ACHN (cell line): ENCODE results near the gene RNF149.
"Not testable (repeated sequence)": the region's sequence is repeated elsewhere in the genome, so short reads cannot be mapped to it uniquely, and the experiment has no call there.

Experiments used
- DNase-seq: peaks from one replicate; pipeline ENCODE4 v3.0.0-alpha.2; 2015
- in situ Hi-C: cut with HindIII; loops from 2 replicates; pipeline ENCODE4 v1.10.0; 2017; ENCODE audit warnings: low sequenced_read_pairs, low pct_ligation_motif_present, low pct_unique_long_range_greater_than_20kb

The RNF149 gene, protein sequence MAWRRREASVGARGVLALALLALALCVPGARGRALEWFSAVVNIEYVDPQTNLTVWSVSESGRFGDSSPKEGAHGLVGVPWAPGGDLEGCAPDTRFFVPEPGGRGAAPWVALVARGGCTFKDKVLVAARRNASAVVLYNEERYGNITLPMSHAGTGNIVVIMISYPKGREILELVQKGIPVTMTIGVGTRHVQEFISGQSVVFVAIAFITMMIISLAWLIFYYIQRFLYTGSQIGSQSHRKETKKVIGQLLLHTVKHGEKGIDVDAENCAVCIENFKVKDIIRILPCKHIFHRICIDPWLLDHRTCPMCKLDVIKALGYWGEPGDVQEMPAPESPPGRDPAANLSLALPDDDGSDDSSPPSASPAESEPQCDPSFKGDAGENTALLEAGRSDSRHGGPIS

GRCh38 chr2:101308432-101309210 lies at the start of gene RNF149:
Gene RNF149, minus strand, starts transcription at chr2:101308701. Its CDS starts 113 bp downstream, at chr2:101308588.
- in situ Hi-C loops, result no loop called here
- DNase-seq, result peak; percentile 92

DNA sequence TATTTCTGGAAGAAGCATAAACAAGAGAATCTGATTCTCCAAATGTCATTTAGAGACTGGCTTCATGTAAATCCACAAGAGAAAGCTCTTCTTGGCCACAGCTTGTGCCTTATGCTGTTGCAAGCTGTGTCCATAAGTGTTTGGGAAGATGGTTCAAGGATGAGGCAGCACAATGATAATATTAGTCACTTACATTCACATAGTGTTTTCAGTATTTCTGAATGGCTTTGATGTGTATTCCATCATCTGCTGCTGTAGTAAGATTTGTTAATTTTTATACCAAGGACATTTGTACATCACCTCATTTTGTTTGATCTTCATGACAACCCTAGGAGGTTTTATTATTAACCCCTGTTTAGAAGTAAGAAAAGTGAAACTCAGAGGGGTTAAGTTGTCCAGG lies 48.9 kb upstream of the RNF149 start:
- DNase-seq, result no peak
- in situ Hi-C loops, result no loop called here

GRCh38 chr2:101356521-101356920 lies 48.0 kb upstream of the RNF149 start:
- no peak for DNase-seq
- in situ Hi-C loops, result no loop called here

DNA sequence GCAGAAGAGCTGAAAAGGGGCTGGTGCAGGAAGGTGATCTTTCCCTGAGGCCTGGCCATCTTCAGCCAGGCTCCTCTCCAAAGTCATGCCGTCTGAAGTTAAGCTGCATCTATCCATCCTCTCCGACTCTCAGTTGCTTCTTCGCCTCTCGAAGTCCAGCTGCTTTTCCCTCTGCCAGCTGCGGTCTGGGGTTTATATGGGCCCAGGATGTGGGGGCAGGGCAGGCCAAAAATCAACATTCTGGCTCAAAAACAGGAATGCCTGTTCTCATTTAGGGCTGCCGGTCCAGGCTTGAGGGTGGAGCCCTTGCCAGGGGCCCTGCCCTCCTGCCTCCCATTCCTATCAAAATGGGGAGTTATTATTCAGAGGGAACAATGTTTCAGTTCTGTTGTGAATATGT lies 47.6 kb upstream of the RNF149 start:
- no peak for DNase-seq
- in situ Hi-C loops, result no loop called here

- in situ Hi-C loops, result no loop called here
- DNase-seq, result no peak
These were observed 47.0 kb upstream of the RNF149 start for GRCh38 chr2:101355401-101356054.

GRCh38 chr2:101354420-101355311 lies 46.2 kb upstream of the RNF149 start:
- no peak for DNase-seq
- in situ Hi-C loops, result no loop called here

DNA sequence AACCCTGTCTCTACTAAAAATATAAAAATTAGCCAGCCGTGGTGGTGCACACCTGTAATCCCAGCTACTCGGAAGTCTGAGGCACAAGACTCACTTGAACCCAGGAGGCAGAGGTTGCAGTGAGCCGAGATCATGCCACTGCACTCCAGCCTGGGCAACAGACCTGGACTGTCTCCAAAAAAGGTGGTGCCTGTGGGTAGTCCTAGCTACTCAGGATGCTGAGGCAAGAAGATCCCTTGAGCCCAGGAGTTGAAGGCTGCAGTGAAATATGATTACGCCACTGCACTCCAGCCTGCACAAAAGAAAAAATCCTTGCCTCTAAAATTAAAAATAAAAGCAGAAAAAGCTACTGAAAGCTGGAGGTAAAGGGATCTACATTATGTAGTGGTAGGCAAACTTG lies 44.1 kb upstream of the RNF149 start:
- in situ Hi-C loops, DNase-seq: not testable (repeated sequence)

DNA sequence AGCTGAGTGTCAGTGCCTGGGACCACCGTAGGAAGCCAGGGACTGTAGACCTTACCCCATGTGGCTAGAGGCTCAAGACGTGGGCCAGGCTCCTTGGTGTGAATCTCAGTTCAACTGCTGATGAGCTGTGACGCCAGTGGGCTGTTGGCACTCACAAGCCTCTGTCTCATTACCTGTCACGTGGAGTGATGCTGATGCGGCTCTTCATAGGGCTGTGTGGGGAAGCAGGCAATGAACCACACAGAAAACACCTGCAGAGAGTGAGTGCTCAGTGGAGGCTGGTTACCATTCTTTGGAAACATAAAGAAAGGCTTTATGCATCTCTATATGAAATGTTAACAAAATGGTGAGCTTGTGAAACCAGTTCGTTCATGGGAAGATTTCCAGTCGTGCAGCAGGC lies 42.7 kb upstream of the RNF149 start:
- in situ Hi-C loops, result no loop called here
- no peak for DNase-seq

- DNase-seq, result no peak
- in situ Hi-C loops, result no loop called here
These were observed 41.6 kb upstream of the RNF149 start for GRCh38 chr2:101349893-101350662.

DNA sequence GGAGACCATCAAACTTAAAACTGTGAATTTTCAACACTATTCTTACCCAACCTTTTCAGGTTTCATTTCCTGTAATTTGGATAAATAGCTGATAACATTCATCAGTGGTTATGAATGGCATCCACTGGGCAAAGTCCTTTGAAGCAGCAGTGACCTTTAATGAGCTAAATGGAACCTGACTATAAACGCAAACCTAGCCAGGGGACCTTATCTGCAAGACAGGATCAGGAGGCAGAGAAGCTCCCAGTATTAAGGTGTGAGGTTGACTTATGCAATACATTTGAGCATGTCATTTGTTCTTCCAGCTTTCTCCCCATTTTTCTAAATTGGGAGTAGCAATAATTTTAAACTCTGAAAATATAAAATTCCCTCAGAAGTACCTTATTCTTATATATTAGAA lies 40.4 kb upstream of the RNF149 start:
- in situ Hi-C loops, result no loop called here

GRCh38 chr2:101346909-101347308 lies 38.4 kb upstream of the RNF149 start:
- DNase-seq, result no peak
- in situ Hi-C loops, result no loop called here

More for the DNA sequence above, 40.4 kb upstream of the RNF149 start:
- no peak for DNase-seq

DNA sequence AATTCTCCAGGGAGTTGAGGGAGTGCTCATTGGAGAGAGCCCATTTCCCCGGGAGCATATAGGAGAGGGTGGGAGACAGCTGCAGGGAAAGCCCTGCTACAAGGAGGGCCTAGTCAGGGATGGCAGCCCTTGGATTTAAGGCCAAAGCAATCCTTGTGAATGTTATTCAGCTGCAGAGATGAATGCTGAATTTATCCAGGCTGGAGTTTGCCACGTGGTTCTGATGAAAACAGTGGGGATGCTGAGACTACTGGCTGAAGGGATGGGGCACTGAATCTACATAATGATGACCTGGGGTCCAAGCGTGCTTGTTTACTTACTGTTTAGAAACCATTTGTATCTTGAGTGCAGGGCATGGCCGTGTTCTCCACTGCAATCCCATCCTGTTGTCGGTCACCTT lies 35.6 kb upstream of the RNF149 start:
- in situ Hi-C loops, result no loop called here
- DNase-seq, result no peak

GRCh38 chr2:101342625-101343008 lies 34.1 kb upstream of the RNF149 start:
- in situ Hi-C loops, result no loop called here
- no peak for DNase-seq

- in situ Hi-C loops, result no loop called here
- peak; percentile 72 for DNase-seq
These were observed 33.6 kb upstream of the RNF149 start for GRCh38 chr2:101341901-101342624.

GRCh38 chr2:101341421-101341820 lies 32.9 kb upstream of the RNF149 start:
- in situ Hi-C loops, result no loop called here
- no peak for DNase-seq

DNA sequence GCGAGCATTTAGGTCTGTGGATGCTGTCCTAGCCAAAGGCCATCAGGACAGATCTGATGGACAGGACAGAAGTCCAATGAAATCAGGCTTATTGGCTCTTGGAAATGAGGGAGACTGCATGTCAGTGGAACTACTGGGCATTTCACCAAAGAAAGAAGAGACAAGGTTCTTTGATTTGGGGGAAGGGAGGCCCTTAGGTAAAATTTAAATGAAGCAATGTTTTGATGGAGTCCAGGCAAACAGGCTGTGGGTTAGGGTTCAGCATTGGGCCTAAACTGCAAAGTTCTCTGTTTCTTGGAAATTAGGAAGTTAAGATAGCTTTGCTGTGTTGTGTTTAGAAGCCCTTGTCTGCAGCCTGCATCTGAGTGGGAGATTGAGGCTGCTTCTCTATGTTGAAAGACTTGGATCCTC lies 31.6 kb upstream of the RNF149 start:
- DNase-seq, result no peak
- in situ Hi-C loops, result no loop called here

- in situ Hi-C loops, result no loop called here
- DNase-seq, result no peak
These were observed 30.9 kb upstream of the RNF149 start for GRCh38 chr2:101339266-101339880.
